ENCODE results near the gene RAC2.

The RAC2 gene

GRCh38 chr22:37211866-37212173, 32.2 kb downstream of the RAC2 start:
- DNase-seq (ENCODE audit: insufficient read length): no peak
- TF ChIP-seq POLR2AphosphoS5 (IDR thresholded peaks at IDR 0.05; ENCODE audit: low read depth, low read length): no peak
- TF ChIP-seq TAF1 (IDR thresholded peaks at IDR 0.05; ENCODE audit: borderline replicate concordance, low read depth, low read length): no peak
- no peak for TF ChIP-seq POLR2A (IDR thresholded peaks at IDR 0.05; ENCODE audit: low read depth, low read length)
- no peak for FAIRE-seq

- DNase-seq (ENCODE audit: insufficient read length): no peak
- no peak for FAIRE-seq
- TF ChIP-seq POLR2AphosphoS5 (IDR thresholded peaks at IDR 0.05; ENCODE audit: low read depth, low read length) (no peak), TAF1 (IDR thresholded peaks at IDR 0.05; ENCODE audit: borderline replicate concordance, low read depth, low read length) (no peak), POLR2A (IDR thresholded peaks at IDR 0.05; ENCODE audit: low read depth, low read length) (no peak)
Observed at GRCh38 chr22:37211075-37211865, 32.8 kb downstream of the RAC2 start.

- TF ChIP-seq POLR2AphosphoS5 (IDR thresholded peaks at IDR 0.05; ENCODE audit: low read depth, low read length) (no peak), TAF1 (IDR thresholded peaks at IDR 0.05; ENCODE audit: borderline replicate concordance, low read depth, low read length) (no peak)
- DNase-seq (ENCODE audit: insufficient read length) (no peak), FAIRE-seq (no peak)
Observed at GRCh38 chr22:37210041-37210803, 33.8 kb downstream of the RAC2 start.

- TF ChIP-seq TAF1 (IDR thresholded peaks at IDR 0.05; ENCODE audit: borderline replicate concordance, low read depth, low read length): no peak
- TF ChIP-seq POLR2AphosphoS5 (IDR thresholded peaks at IDR 0.05; ENCODE audit: low read depth, low read length): no peak
- no peak for TF ChIP-seq POLR2A (IDR thresholded peaks at IDR 0.05; ENCODE audit: low read depth, low read length)
- no peak for FAIRE-seq
- DNase-seq (ENCODE audit: insufficient read length): no peak
Observed at GRCh38 chr22:37209140-37209845, 34.8 kb downstream of the RAC2 start.

- no peak for TF ChIP-seq POLR2A (IDR thresholded peaks at IDR 0.05; ENCODE audit: low read depth, low read length)
- no peak for TF ChIP-seq POLR2AphosphoS5 (IDR thresholded peaks at IDR 0.05; ENCODE audit: low read depth, low read length)
- TF ChIP-seq TAF1 (IDR thresholded peaks at IDR 0.05; ENCODE audit: borderline replicate concordance, low read depth, low read length): no peak
- DNase-seq (ENCODE audit: insufficient read length): no peak
- no peak for FAIRE-seq
Observed at GRCh38 chr22:37208401-37209139, 35.5 kb downstream of the RAC2 start.

- no peak for DNase-seq (ENCODE audit: insufficient read length)
- no peak for FAIRE-seq
- no peak for TF ChIP-seq POLR2A (IDR thresholded peaks at IDR 0.05; ENCODE audit: low read depth, low read length)
- TF ChIP-seq TAF1 (IDR thresholded peaks at IDR 0.05; ENCODE audit: borderline replicate concordance, low read depth, low read length): no peak
- no peak for TF ChIP-seq POLR2AphosphoS5 (IDR thresholded peaks at IDR 0.05; ENCODE audit: low read depth, low read length)
Observed at GRCh38 chr22:37207981-37208380, 36.1 kb downstream of the RAC2 start.

- FAIRE-seq: no peak
Observed at GRCh38 chr22:37206841-37207821, 36.9 kb downstream of the RAC2 start.

GRCh38 chr22:37206118-37206840, 37.8 kb downstream of the RAC2 start:
- no peak for DNase-seq (ENCODE audit: insufficient read length)
- no peak for TF ChIP-seq POLR2AphosphoS5 (IDR thresholded peaks at IDR 0.05; ENCODE audit: low read depth, low read length)
- no peak for FAIRE-seq

More at GRCh38 chr22:37206841-37207821, 36.9 kb downstream of the RAC2 start:
- no peak for TF ChIP-seq POLR2AphosphoS5 (IDR thresholded peaks at IDR 0.05; ENCODE audit: low read depth, low read length)
- no peak for TF ChIP-seq POLR2A (IDR thresholded peaks at IDR 0.05; ENCODE audit: low read depth, low read length)
- no peak for TF ChIP-seq TAF1 (IDR thresholded peaks at IDR 0.05; ENCODE audit: borderline replicate concordance, low read depth, low read length)
- no peak for DNase-seq (ENCODE audit: insufficient read length)

GRCh38 chr22:37205046-37205445, 39.0 kb downstream of the RAC2 start:
- FAIRE-seq: no peak
- TF ChIP-seq POLR2A (IDR thresholded peaks at IDR 0.05; ENCODE audit: low read depth, low read length) (no peak), POLR2AphosphoS5 (IDR thresholded peaks at IDR 0.05; ENCODE audit: low read depth, low read length) (no peak), TAF1 (IDR thresholded peaks at IDR 0.05; ENCODE audit: borderline replicate concordance, low read depth, low read length) (no peak)
- DNase-seq (ENCODE audit: insufficient read length): no peak
